ENCODE measurements around the gene OAF.

OAF gene

DNA sequence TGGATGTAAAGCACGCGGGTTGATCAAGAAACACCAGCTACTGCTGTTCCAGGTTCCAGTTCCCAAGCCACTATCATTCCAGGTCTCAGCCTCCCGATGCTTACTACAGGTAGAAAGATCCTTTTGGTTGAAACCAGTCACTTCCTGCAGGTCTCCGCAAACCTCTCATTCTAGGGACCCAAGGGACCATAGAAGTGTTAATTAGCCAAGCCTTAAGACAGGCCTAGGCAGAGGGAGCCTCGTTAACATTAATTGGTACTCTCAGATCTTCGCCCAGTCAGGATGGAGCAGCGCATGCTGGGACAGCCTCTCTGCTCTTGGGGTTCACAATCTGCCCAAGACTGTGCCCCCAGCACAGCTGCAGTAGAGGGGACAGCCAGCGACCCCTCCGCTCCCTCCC lies 11.2 kb upstream of the OAF start:
- TF ChIP-seq, protein P1, sequence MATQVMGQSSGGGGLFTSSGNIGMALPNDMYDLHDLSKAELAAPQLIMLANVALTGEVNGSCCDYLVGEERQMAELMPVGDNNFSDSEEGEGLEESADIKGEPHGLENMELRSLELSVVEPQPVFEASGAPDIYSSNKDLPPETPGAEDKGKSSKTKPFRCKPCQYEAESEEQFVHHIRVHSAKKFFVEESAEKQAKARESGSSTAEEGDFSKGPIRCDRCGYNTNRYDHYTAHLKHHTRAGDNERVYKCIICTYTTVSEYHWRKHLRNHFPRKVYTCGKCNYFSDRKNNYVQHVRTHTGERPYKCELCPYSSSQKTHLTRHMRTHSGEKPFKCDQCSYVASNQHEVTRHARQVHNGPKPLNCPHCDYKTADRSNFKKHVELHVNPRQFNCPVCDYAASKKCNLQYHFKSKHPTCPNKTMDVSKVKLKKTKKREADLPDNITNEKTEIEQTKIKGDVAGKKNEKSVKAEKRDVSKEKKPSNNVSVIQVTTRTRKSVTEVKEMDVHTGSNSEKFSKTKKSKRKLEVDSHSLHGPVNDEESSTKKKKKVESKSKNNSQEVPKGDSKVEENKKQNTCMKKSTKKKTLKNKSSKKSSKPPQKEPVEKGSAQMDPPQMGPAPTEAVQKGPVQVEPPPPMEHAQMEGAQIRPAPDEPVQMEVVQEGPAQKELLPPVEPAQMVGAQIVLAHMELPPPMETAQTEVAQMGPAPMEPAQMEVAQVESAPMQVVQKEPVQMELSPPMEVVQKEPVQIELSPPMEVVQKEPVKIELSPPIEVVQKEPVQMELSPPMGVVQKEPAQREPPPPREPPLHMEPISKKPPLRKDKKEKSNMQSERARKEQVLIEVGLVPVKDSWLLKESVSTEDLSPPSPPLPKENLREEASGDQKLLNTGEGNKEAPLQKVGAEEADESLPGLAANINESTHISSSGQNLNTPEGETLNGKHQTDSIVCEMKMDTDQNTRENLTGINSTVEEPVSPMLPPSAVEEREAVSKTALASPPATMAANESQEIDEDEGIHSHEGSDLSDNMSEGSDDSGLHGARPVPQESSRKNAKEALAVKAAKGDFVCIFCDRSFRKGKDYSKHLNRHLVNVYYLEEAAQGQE (IDR thresholded peaks at IDR 0.05; ENCODE audit: insufficient replicate concordance, low read depth): no peak
- no peak for TF ChIP-seq POLR2AphosphoS5 (IDR thresholded peaks at IDR 0.05; ENCODE audit: low read depth)
- TF ChIP-seq GABPA (IDR thresholded peaks at IDR 0.05; ENCODE audit: low read depth): no peak
- TF ChIP-seq, protein P2, sequence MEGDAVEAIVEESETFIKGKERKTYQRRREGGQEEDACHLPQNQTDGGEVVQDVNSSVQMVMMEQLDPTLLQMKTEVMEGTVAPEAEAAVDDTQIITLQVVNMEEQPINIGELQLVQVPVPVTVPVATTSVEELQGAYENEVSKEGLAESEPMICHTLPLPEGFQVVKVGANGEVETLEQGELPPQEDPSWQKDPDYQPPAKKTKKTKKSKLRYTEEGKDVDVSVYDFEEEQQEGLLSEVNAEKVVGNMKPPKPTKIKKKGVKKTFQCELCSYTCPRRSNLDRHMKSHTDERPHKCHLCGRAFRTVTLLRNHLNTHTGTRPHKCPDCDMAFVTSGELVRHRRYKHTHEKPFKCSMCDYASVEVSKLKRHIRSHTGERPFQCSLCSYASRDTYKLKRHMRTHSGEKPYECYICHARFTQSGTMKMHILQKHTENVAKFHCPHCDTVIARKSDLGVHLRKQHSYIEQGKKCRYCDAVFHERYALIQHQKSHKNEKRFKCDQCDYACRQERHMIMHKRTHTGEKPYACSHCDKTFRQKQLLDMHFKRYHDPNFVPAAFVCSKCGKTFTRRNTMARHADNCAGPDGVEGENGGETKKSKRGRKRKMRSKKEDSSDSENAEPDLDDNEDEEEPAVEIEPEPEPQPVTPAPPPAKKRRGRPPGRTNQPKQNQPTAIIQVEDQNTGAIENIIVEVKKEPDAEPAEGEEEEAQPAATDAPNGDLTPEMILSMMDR (IDR thresholded peaks at IDR 0.05; ENCODE audit: insufficient read depth, low read length): no peak
- no peak for TF ChIP-seq SPI1 (IDR thresholded peaks at IDR 0.05; ENCODE audit: borderline replicate concordance, low read depth)
- DNase-seq (ENCODE audit: low read depth in 1 of 2, low spot score in 1 of 2): no peak
- no peak overlapping the region for H3K4me3 ChIP-seq (replicated peaks; ENCODE audit: insufficient read depth, low read length)
- no peaks in the 10 kb centered on the region for H3K27me3 ChIP-seq (ENCODE audit: insufficient read depth, poor library complexity, severe bottlenecking)
- H3K27ac ChIP-seq (replicated peaks): no peak overlapping the region

DNA sequence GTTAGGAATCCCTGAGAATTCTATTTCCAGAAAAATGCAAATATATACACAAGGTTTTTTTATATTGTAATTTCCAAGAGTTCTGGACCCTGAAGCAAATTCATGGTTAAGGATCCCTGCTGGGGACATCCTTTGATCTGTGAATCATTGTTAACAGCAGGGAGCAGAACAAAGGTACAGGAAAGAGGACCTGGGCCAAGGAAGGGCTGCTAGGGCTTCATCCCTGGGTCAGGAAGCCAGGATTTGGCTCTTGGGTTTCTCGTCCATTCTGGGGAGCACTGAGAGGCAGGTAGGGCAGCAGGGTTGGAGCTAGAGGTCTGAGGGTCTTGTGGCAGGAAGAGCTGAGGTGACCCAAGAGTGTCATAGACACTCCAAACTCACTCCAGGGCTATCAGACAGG lies 10.2 kb upstream of the OAF start:
- Histone ChIP-seq H3K27ac (replicated peaks) (no peak overlapping the region), H3K4me3 (replicated peaks; ENCODE audit: insufficient read depth, low read length) (no peak overlapping the region), H3K27me3 (ENCODE audit: insufficient read depth, poor library complexity, severe bottlenecking) (no peaks in the 10 kb centered on the region)
- DNase-seq (ENCODE audit: low read depth in 1 of 2, low spot score in 1 of 2): no peak
- TF ChIP-seq, protein P1 (IDR thresholded peaks at IDR 0.05; ENCODE audit: insufficient replicate concordance, low read depth): no peak
- TF ChIP-seq POLR2AphosphoS5 (IDR thresholded peaks at IDR 0.05; ENCODE audit: low read depth) (no peak), SPI1 (IDR thresholded peaks at IDR 0.05; ENCODE audit: borderline replicate concordance, low read depth) (no peak), GABPA (IDR thresholded peaks at IDR 0.05; ENCODE audit: low read depth) (no peak)

DNA sequence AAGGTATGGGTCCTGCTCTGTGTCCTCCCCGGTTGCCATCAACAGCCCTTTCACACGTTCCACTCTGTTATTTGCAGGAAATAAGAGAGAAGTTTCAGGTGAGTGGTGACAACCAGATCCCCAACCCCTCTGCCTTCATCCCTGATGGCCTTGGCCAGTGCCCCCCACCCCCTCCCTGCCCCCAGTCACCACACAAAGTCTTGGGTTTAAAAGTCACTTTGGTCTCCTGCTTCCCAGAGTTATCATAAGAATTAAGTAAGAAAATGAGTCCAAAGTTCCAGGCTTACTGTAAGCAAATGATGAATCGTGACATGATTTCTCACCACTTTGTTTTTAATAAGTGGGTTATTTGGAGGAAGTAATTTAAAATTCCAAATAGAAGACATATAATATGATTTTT lies 9.2 kb upstream of the OAF start:
- DNase-seq (ENCODE audit: low read depth in 1 of 2, low spot score in 1 of 2): no peak
- Histone ChIP-seq H3K4me3 (replicated peaks; ENCODE audit: insufficient read depth, low read length) (no peak overlapping the region), H3K27me3 (ENCODE audit: insufficient read depth, poor library complexity, severe bottlenecking) (no peaks in the 10 kb centered on the region), H3K27ac (replicated peaks) (no peak overlapping the region)
- TF ChIP-seq GABPA (IDR thresholded peaks at IDR 0.05; ENCODE audit: low read depth) (no peak), POLR2AphosphoS5 (IDR thresholded peaks at IDR 0.05; ENCODE audit: low read depth) (no peak), SPI1 (IDR thresholded peaks at IDR 0.05; ENCODE audit: borderline replicate concordance, low read depth) (no peak)
- TF ChIP-seq, protein P2 (IDR thresholded peaks at IDR 0.05; ENCODE audit: insufficient read depth, low read length): no peak
- TF ChIP-seq, protein P1 (IDR thresholded peaks at IDR 0.05; ENCODE audit: insufficient replicate concordance, low read depth): no peak
